Left lung (tissue), 10 donors: ENCODE measurements around the gene RASAL2. TPM values are rescaled to one million over a fixed set of nuclear protein-coding genes. Genes with fewer than 3 reads are reported as not detected.
A peak's percentile ranks its signal among the peaks of the same experiment; 100 is the strongest.

Experiments used
- ATAC-seq: fragments of 200-7000 bp; cut with Tn5 transposase; one replicate; pipeline ENCODE4 v1.9.1; 2020; ENCODE audit warnings: moderate library complexity
- DNase-seq, 4 donors: peaks; one replicate each; pipeline ENCODE4 v3.0.0-alpha.2; 2013 to 2020
- H3K27ac ChIP-seq, 2 donors: fragments of 200-600 bp; sonication (generic) in 1 of 2; one replicate each; pipeline versions ENCODE4 v1.5.0 to v1.8.0; 2020 to 2021
- H3K27me3 ChIP-seq, 2 donors: fragments of 200-600 bp; sonication (generic) in 1 of 2; one replicate each; pipeline versions ENCODE4 v1.5.0 to v1.8.0; 2020 to 2021
- H3K36me3 ChIP-seq, 2 donors: fragments of 200-600 bp; sonication (generic) in 1 of 2; one replicate each; pipeline versions ENCODE4 v1.5.0 to v1.8.0; 2020 to 2021
- H3K4me1 ChIP-seq, 2 donors: fragments of 200-600 bp; one replicate each; pipeline ENCODE4 v1.8.0; 2021
- H3K4me3 ChIP-seq, 2 donors: fragments of 200-600 bp; sonication (generic) in 1 of 2; one replicate each; pipeline versions ENCODE4 v1.5.0 to v1.8.0; 2020 to 2021; ENCODE audit warnings: mild to moderate bottlenecking in 1 of 2
- H3K9me3 ChIP-seq, 2 donors: fragments of 200-600 bp; sonication (generic) in 1 of 2; one replicate each; pipeline versions ENCODE4 v1.5.0 to v1.8.0; 2020 to 2021
- CTCF ChIP-seq, 2 donors: fragments of 200-600 bp; sonication (generic) in 1 of 2; IDR thresholded peaks; one replicate each; pipeline versions ENCODE4 v1.5.0 to v1.8.0; 2021; ENCODE audit warnings: antibody characterized with exemption in 2 of 2
- intact Hi-C, 2 donors: fragments of 100-400 bp; cut with DNase I; formaldehyde crosslinking; loops; one replicate each; pipeline versions ENCODE4 v1.11.2 to v1.14.2; 2022
- polyA plus RNA-seq, 6 donors: library from polyadenylated mRNA; unstranded; fragments of 120-200 nt; gene quantifications; one replicate each; pipeline ENCODE4 v1.2.1, GENCODE V29; 2013; ENCODE audit not compliant: insufficient read length in 6 of 6
- total RNA-seq, 2 donors: library from RNA; stranded (reverse); fragmentation: NEBNext Ultra II Directional; extraction: Animal tissue kit (Norgen Biotek cat#: 25700); gene quantifications; one replicate each; pipeline ENCODE4 v1.2.1, GENCODE V29; 2021
- donor health status: DM: no; HTN: yes; CAD: no.
- donor health status: DM: no; HTN: no; CAD: no.

Gene RASAL2
- total and polyA plus RNA-seq, 8 donors: 26.4 to 35.6 (median 29.5) TPM

- no peak overlapping the region for H3K4me3 ChIP-seq
- no peaks in the 10 kb centered on the region for H3K9me3 ChIP-seq
- intact Hi-C loops: no loop called here
- DNase-seq (peak in 2 of 4 donors; percentile 31 to 71), ATAC-seq (peak; percentile 63)
- H3K27me3 ChIP-seq: no peaks in the 10 kb centered on the region
- H3K36me3 ChIP-seq: no peaks in the 10 kb centered on the region
- H3K27ac ChIP-seq: no peak overlapping the region
- H3K4me1 ChIP-seq: no peaks in the 10 kb centered on the region
- TF ChIP-seq CTCF (IDR thresholded peaks at IDR 0.05): no peak
Observed at GRCh38 chr1:178513278-178513983, 419.5 kb downstream of the RASAL2 start.

GRCh38 chr1:178516110-178516509 is 422.2 kb downstream of the RASAL2 start:
- H3K9me3 ChIP-seq: no peaks in the 10 kb centered on the region
- no peak overlapping the region for H3K4me3 ChIP-seq
- no peak for DNase-seq
- H3K4me1 ChIP-seq: no peaks in the 10 kb centered on the region
- H3K27ac ChIP-seq: no peak overlapping the region
- no peaks in the 10 kb centered on the region for H3K27me3 ChIP-seq
- no peaks in the 10 kb centered on the region for H3K36me3 ChIP-seq
- intact Hi-C loops: no loop called here
- no peak for TF ChIP-seq CTCF (IDR thresholded peaks at IDR 0.05)
- ATAC-seq: no peak

- intact Hi-C loops: no loop called here
- no peak for ATAC-seq
- no peak overlapping the region for H3K27ac ChIP-seq
- H3K4me1 ChIP-seq: no peaks in the 10 kb centered on the region
- H3K27me3 ChIP-seq: no peaks in the 10 kb centered on the region
- no peak overlapping the region for H3K4me3 ChIP-seq
- no peaks in the 10 kb centered on the region for H3K36me3 ChIP-seq
- no peaks in the 10 kb centered on the region for H3K9me3 ChIP-seq
- no peak for TF ChIP-seq CTCF (IDR thresholded peaks at IDR 0.05)
- no peak for DNase-seq
Observed at GRCh38 chr1:178518894-178519293, 425.0 kb downstream of the RASAL2 start.

GRCh38 chr1:178520803-178521202 is 426.9 kb downstream of the RASAL2 start:
- H3K9me3 ChIP-seq: no peaks in the 10 kb centered on the region
- H3K27ac ChIP-seq: no peak overlapping the region
- no peak for ATAC-seq
- H3K27me3 ChIP-seq: no peaks in the 10 kb centered on the region
- H3K4me3 ChIP-seq: no peak overlapping the region
- no peak for TF ChIP-seq CTCF (IDR thresholded peaks at IDR 0.05)
- no peak for DNase-seq
- no peaks in the 10 kb centered on the region for H3K4me1 ChIP-seq
- no peaks in the 10 kb centered on the region for H3K36me3 ChIP-seq
- intact Hi-C loops: no loop called here

- Histone ChIP-seq H3K27me3 (no peaks in the 10 kb centered on the region), H3K36me3 (no peaks in the 10 kb centered on the region), H3K4me1 (no peaks in the 10 kb centered on the region), H3K27ac (no peak overlapping the region), H3K9me3 (no peaks in the 10 kb centered on the region), H3K4me3 (no peak overlapping the region)
- DNase-seq (no peak), ATAC-seq (no peak)
- intact Hi-C loops: no loop called here
- TF ChIP-seq CTCF (IDR thresholded peaks at IDR 0.05): no peak
Observed at GRCh38 chr1:178521241-178521640, 427.3 kb downstream of the RASAL2 start.
